Measurements from ENCODE around the gene CFAP57.

- TF ChIP-seq CTCF (IDR thresholded peaks at IDR 0.05) = no peak
- no peak for TF ChIP-seq POLR2A (IDR thresholded peaks at IDR 0.05)
Observed at GRCh38 chr1:43221797-43222196, 49.7 kb downstream of the CFAP57 start.
